ENCODE data around the gene CAPN7. TPM values are rescaled to one million over a fixed set of nuclear protein-coding genes. Genes with fewer than 3 reads are reported as not detected.

The CAPN7 gene
- total RNA-seq, 2 experiments from 2014 or later = 23.6 to 28.1 TPM

GRCh38 chr3:15220661-15221060 is 14.6 kb downstream of the CAPN7 start:
- ChIA-PET POLR2A (no interaction called here), CTCF (no interaction called here)
- H3K4me1 Mint-ChIP-seq (ENCODE audit: low read depth) = peaks cover 7% of the 10 kb centered on the region
- H3K27ac Mint-ChIP-seq = no peak overlapping the region
- peaks cover 31% of the 10 kb centered on the region for H3K36me3 Mint-ChIP-seq
- H3K9me3 Mint-ChIP-seq = no peaks in the 10 kb centered on the region
- no peak overlapping the region for H3K4me3 Mint-ChIP-seq
- no peak for DNase-seq
- no peaks in the 10 kb centered on the region for H3K27me3 Mint-ChIP-seq
- intact Hi-C loops (cut with micrococcal nuclease) = no loop called here

- H3K4me3 Mint-ChIP-seq = no peak overlapping the region
- intact Hi-C loops (cut with micrococcal nuclease) = no loop called here
- POLR2A ChIA-PET = no interaction called here
These were observed 15.7 kb downstream of the CAPN7 start for GRCh38 chr3:15221574-15222217.

GRCh38 chr3:15223685-15224572 is 17.9 kb downstream of the CAPN7 start:
- Mint-ChIP-seq H3K4me3 (no peak overlapping the region), H3K4me1 (ENCODE audit: low read depth) (peaks cover 5% of the 10 kb centered on the region), H3K27me3 (no peaks in the 10 kb centered on the region), H3K9me3 (no peaks in the 10 kb centered on the region), H3K36me3 (peaks cover 20% of the 10 kb centered on the region), H3K27ac (no peak overlapping the region)
- no peak for DNase-seq
- POLR2A ChIA-PET = no interaction called here
- CTCF ChIA-PET = interaction anchor here (0.6 kb wide), 1 partner anchor 105 kb away, joined by 3 read pairs; no protein-coding TSS in a partner anchor
- intact Hi-C loops (cut with micrococcal nuclease) = no loop called here

More at GRCh38 chr3:15221574-15222217, 15.7 kb downstream of the CAPN7 start:
- no peaks in the 10 kb centered on the region for H3K9me3 Mint-ChIP-seq
- H3K4me1 Mint-ChIP-seq (ENCODE audit: low read depth) = peaks cover 8% of the 10 kb centered on the region
- H3K27ac Mint-ChIP-seq = no peak overlapping the region
- DNase-seq = no peak
- no peaks in the 10 kb centered on the region for H3K27me3 Mint-ChIP-seq
- H3K36me3 Mint-ChIP-seq = peaks cover 30% of the 10 kb centered on the region
- CTCF ChIA-PET = interaction anchor here (0.6 to 1.8 kb wide), 3 partner anchors 19 to 368 kb away, joined by 3 to 7 read pairs (median 3); no protein-coding TSS in a partner anchor

GRCh38 chr3:15228147-15228546 is 22.1 kb downstream of the CAPN7 start:
- ChIA-PET CTCF (interaction anchor here (0.8 to 1.5 kb wide), 3 partner anchors 12 to 179 kb away, joined by 3 to 6 read pairs (median 5); partner anchors contain the start of gene CAPN7), POLR2A (no interaction called here)
- Mint-ChIP-seq H3K4me1 (ENCODE audit: low read depth) (peaks cover 5% of the 10 kb centered on the region), H3K27me3 (no peaks in the 10 kb centered on the region), H3K9me3 (no peaks in the 10 kb centered on the region), H3K27ac (no peak overlapping the region), H3K36me3 (peaks cover 16% of the 10 kb centered on the region), H3K4me3 (no peak overlapping the region)
- intact Hi-C loops (cut with micrococcal nuclease) = no loop called here
- DNase-seq = no peak

GRCh38 chr3:15229262-15229661 is 23.2 kb downstream of the CAPN7 start:
- peaks cover 5% of the 10 kb centered on the region for H3K4me1 Mint-ChIP-seq (ENCODE audit: low read depth)
- no peak for DNase-seq
- ChIA-PET POLR2A (no interaction called here), CTCF (interaction anchor here (0.8 to 1.1 kb wide), 3 partner anchors 11 to 110 kb away, joined by 3 to 6 read pairs (median 3); partner anchors contain the start of gene CAPN7)
- H3K4me3 Mint-ChIP-seq = no peak overlapping the region
- intact Hi-C loops (cut with micrococcal nuclease) = no loop called here
- no peak overlapping the region for H3K27ac Mint-ChIP-seq
- H3K27me3 Mint-ChIP-seq = no peaks in the 10 kb centered on the region
- H3K9me3 Mint-ChIP-seq = no peaks in the 10 kb centered on the region
- H3K36me3 Mint-ChIP-seq = peaks cover 18% of the 10 kb centered on the region

GRCh38 chr3:15241341-15241740 is 35.3 kb downstream of the CAPN7 start:
- intact Hi-C loops (cut with micrococcal nuclease) = no loop called here
- Mint-ChIP-seq H3K36me3 (peaks cover 18% of the 10 kb centered on the region), H3K27me3 (no peaks in the 10 kb centered on the region), H3K4me3 (no peak overlapping the region), H3K4me1 (ENCODE audit: low read depth) (peaks cover 7% of the 10 kb centered on the region), H3K9me3 (no peaks in the 10 kb centered on the region), H3K27ac (no peak overlapping the region)
- ChIA-PET CTCF (interaction anchor here (0.8 to 4.9 kb wide), 4 partner anchors 13 to 165 kb away, joined by 3 to 31 read pairs (median 6); no protein-coding TSS in a partner anchor), POLR2A (no interaction called here)
- DNase-seq = peak; percentile 69

- DNase-seq = no peak
- H3K36me3 Mint-ChIP-seq = peaks cover 27% of the 10 kb centered on the region
- H3K4me3 Mint-ChIP-seq = no peak overlapping the region
- intact Hi-C loops (cut with micrococcal nuclease) = no loop called here
- H3K9me3 Mint-ChIP-seq = no peaks in the 10 kb centered on the region
- no peaks in the 10 kb centered on the region for H3K27me3 Mint-ChIP-seq
- POLR2A ChIA-PET = no interaction called here
- H3K27ac Mint-ChIP-seq = no peak overlapping the region
- H3K4me1 Mint-ChIP-seq (ENCODE audit: low read depth) = peaks cover 7% of the 10 kb centered on the region
- CTCF ChIA-PET = interaction anchor here (0.9 to 1.8 kb wide), 2 partner anchors 24 kb away, joined by 4 read pairs; no protein-coding TSS in a partner anchor
These were observed 37.9 kb downstream of the CAPN7 start for GRCh38 chr3:15243822-15244482.

- ChIA-PET CTCF (interaction anchor here (1.4 kb wide), 1 partner anchor 9 kb away, joined by 3 read pairs; no protein-coding TSS in a partner anchor), POLR2A (interaction anchor here (0.5 to 1.6 kb wide), 2 partner anchors 40 to 1111 kb away, joined by 3 to 4 read pairs; partner anchors contain the start of gene CAPN7)
- no peaks in the 10 kb centered on the region for H3K27me3 Mint-ChIP-seq
- H3K36me3 Mint-ChIP-seq = peaks cover 30% of the 10 kb centered on the region
- intact Hi-C loops (cut with micrococcal nuclease) = no loop called here
- DNase-seq = no peak
- no peaks in the 10 kb centered on the region for H3K9me3 Mint-ChIP-seq
- peaks cover 7% of the 10 kb centered on the region for H3K4me1 Mint-ChIP-seq (ENCODE audit: low read depth)
- no peak overlapping the region for H3K27ac Mint-ChIP-seq
- H3K4me3 Mint-ChIP-seq = no peak overlapping the region
These were observed 40.1 kb downstream of the CAPN7 start for GRCh38 chr3:15246186-15246585.

GRCh38 chr3:15253023-15253697 is 47.1 kb downstream of the CAPN7 start:
- POLR2A ChIA-PET = no interaction called here
- H3K4me3 Mint-ChIP-seq = no peak overlapping the region
- H3K36me3 Mint-ChIP-seq = peaks cover 31% of the 10 kb centered on the region

GRCh38 chr3:15255215-15255614 is 49.2 kb downstream of the CAPN7 start:
- POLR2A ChIA-PET = no interaction called here
- H3K4me3 Mint-ChIP-seq = no peak overlapping the region
- no peaks in the 10 kb centered on the region for H3K27me3 Mint-ChIP-seq
- H3K36me3 Mint-ChIP-seq = peaks cover 42% of the 10 kb centered on the region
- peak overlapping the region; percentile 60 for H3K27ac Mint-ChIP-seq
- DNase-seq = no peak
- intact Hi-C loops (cut with micrococcal nuclease) = no loop called here
- no peaks in the 10 kb centered on the region for H3K9me3 Mint-ChIP-seq
- CTCF ChIA-PET = interaction anchor here (3.6 kb wide), 1 partner anchor 13 kb away, joined by 20 read pairs; no protein-coding TSS in a partner anchor
- peaks cover 16% of the 10 kb centered on the region for H3K4me1 Mint-ChIP-seq (ENCODE audit: low read depth)

More at GRCh38 chr3:15253023-15253697, 47.1 kb downstream of the CAPN7 start:
- Mint-ChIP-seq H3K4me1 (ENCODE audit: low read depth) (peaks cover 13% of the 10 kb centered on the region), H3K27me3 (no peaks in the 10 kb centered on the region), H3K27ac (peak overlapping the region; percentile 70), H3K9me3 (no peaks in the 10 kb centered on the region)
- no peak for DNase-seq
- CTCF ChIA-PET = interaction anchor here (1.1 to 2.3 kb wide), 2 partner anchors 14 to 152 kb away, joined by 5 to 6 read pairs; no protein-coding TSS in a partner anchor
- intact Hi-C loops (cut with micrococcal nuclease) = no loop called here

GRCh38 chr3:15256861-15257341 is 50.9 kb downstream of the CAPN7 start:
- no peaks in the 10 kb centered on the region for H3K27me3 Mint-ChIP-seq
- no peak overlapping the region for H3K27ac Mint-ChIP-seq
- intact Hi-C loops (cut with micrococcal nuclease) = no loop called here
- H3K4me3 Mint-ChIP-seq = no peak overlapping the region
- DNase-seq = no peak
- ChIA-PET CTCF (interaction anchor here (1.2 to 3.6 kb wide), 2 partner anchors 11 to 148 kb away, joined by 4 to 20 read pairs; no protein-coding TSS in a partner anchor), POLR2A (no interaction called here)
- H3K4me1 Mint-ChIP-seq (ENCODE audit: low read depth) = peaks cover 14% of the 10 kb centered on the region
- peaks cover 36% of the 10 kb centered on the region for H3K36me3 Mint-ChIP-seq
- no peaks in the 10 kb centered on the region for H3K9me3 Mint-ChIP-seq
